GM19099 (cell line): ENCODE results near the gene CNDP1.

ENCODE experiments used
- POLR2A ChIP-seq: IDR thresholded peaks from 3 replicates; pipeline ENCODE4 v1.6.1; 2011; ENCODE audit warnings: low read depth; ENCODE audit not compliant: insufficient read length; ENCODE audit errors: extremely low read depth

Gene CNDP1

GRCh38 chr18:74544898-74545297, 10.6 kb downstream of the CNDP1 start:
- TF ChIP-seq POLR2A, result no peak

DNA sequence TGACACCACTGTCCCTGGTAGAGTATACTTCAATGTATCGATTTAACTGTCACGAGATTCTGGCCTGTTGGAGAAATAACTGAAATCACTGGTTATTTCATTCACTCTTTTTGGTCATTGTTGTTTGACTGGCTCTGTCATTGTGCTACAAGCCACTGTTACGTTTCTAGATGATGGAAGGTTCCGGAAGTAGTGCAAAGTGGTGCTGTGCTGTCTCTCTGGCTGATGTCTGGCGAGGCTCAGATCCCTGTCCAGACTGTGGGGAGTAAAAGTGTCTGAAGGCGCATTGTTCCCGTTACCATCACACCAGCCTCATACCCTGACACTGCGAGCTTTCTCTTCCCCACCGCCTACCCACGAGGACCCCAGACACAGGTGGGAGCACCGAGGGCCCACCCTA, 11.7 kb downstream of the CNDP1 start:
- no peak for TF ChIP-seq POLR2A

DNA sequence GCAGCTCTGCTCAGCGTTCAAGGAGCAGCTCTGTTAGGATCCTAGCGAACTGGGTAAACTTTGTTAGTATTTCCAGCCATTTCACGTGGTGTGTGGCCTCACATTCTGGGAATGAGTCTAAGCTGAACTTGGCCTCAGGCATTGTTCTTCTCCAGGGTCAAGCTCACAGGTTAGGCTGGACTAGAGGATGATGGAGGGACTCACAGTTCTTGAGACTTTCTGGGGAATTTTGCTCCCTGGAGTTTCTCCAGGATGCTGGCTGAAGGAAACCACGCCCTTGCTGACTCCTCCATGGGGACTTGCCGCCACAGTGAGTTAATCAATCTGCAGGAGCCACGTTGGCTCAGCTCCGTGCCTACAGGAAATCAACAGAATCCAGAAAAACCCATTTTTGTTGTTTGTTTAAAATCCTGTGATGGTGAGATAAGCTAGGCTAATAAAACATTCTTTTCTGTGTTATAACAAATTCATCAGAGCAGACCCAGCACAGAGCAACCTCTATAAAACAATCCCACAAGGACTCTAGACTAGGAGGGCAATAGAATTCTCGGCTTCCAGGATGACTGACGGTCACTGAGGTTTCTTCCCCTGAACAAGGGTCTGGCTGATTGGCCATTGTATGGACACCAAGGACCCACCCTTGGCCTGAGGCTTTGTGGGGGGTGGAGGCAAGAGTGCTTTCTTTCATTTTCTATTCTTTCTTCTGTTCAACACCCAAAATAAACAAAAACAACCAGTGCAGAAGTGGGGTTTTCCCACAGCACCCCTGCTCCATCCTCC, 12.6 kb downstream of the CNDP1 start:
- TF ChIP-seq POLR2A, result no peak

GRCh38 chr18:74547860-74548259, 13.6 kb downstream of the CNDP1 start:
- no peak for TF ChIP-seq POLR2A

- TF ChIP-seq POLR2A, result no peak
Observed at GRCh38 chr18:74549591-74550104, 15.3 kb downstream of the CNDP1 start.

- no peak for TF ChIP-seq POLR2A
Observed at GRCh38 chr18:74550886-74551285, 16.6 kb downstream of the CNDP1 start.

GRCh38 chr18:74551452-74551851, 17.2 kb downstream of the CNDP1 start:
- no peak for TF ChIP-seq POLR2A

GRCh38 chr18:74551936-74552555, 17.7 kb downstream of the CNDP1 start:
- TF ChIP-seq POLR2A, result no peak

DNA sequence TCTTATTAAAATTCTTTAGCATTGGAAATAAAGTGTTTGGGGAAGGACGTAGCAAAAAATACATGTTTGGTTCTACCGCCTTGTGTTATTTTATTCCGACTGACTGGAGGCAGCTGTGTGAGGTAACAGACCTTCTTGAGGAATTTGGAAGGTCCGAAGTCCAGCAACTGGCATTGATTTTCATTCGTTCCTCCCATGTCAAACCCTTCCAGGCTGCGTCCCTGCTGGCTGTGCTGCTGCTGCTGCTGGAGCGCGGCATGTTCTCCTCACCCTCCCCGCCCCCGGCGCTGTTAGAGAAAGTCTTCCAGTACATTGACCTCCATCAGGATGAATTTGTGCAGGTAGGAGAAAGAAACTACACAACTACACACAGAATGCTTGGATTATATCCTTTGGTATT, 21.8 kb downstream of the CNDP1 start:
- no peak for TF ChIP-seq POLR2A

- no peak for TF ChIP-seq POLR2A
Observed at GRCh38 chr18:74558096-74558495, 23.8 kb downstream of the CNDP1 start.

- no peak for TF ChIP-seq POLR2A
Observed at GRCh38 chr18:74562131-74562730, 27.9 kb downstream of the CNDP1 start.

DNA sequence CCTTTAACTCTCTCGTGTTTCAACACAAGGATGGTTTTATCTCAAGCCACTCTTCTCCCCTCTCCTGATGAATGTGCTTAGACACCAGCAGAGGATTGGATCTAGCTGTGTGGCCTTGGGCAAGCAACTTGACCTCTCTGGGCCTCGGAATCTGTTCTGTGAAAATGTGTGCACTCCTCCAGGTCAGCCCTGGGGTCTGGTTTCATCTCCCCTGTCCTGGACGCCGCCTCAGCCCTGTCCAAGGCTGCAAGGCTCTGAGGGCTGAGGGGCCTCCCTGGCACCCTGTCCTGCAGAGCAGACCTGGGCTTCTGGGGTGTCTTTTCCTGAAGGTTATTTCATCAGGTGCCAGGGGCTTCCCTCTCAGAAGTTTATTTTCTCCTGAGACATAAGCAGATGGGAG, 28.5 kb downstream of the CNDP1 start:
- TF ChIP-seq POLR2A, result no peak

DNA sequence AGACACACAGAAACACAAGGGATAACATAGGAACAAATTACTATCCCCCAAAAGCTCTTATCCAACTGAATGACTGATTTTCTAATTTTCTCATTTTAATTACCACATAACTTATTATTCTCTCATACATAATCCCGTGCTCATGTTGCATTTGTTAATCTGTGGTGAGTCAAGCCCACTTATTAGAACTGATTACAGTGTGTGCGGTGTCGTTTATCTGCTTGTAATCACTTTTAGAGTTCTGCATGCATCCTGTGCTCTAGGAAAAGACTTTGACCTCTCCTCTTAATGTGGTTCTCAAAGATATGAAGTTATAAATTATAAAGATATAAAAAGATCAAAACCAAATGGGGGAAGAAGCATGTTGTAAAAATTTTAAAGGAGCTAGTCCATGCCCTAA, 29.7 kb downstream of the CNDP1 start:
- TF ChIP-seq POLR2A, result no peak

GRCh38 chr18:74567822-74568221, 33.5 kb downstream of the CNDP1 start:
- no peak for TF ChIP-seq POLR2A

- no peak for TF ChIP-seq POLR2A
Observed at GRCh38 chr18:74569401-74569800, 35.1 kb downstream of the CNDP1 start.

DNA sequence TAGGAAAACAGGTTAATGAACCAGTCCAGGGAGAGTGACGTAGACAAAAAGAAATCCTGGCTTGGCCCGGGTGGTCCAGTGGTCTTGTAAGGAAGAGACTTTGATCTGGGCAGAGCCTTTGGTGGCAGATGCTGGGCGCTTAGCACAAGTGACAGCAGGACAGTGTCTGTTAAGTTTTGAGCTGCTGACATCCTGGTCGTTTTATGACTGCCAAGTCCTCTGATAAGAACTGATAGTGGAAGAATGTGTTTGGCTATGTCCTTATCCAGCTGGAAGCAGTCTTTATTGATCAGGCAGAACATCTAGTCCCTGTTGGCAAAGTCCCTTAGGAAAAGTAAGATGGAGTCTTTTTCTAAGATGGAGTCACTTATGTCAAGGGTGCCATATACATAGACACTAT, 36.0 kb downstream of the CNDP1 start:
- no peak for TF ChIP-seq POLR2A
